Mesenchymal stem cell (in vitro differentiated cells and primary cell): Measurements from ENCODE around the gene NR4A2.

Experiments used
- DNase-seq: peaks from one replicate; pipeline ENCODE4 v3.0.0-alpha.2; 2013
- H2AFZ ChIP-seq: one replicate; pipeline ENCODE4 v1.6.1; 2013; ENCODE audit warnings: low read depth, mild to moderate bottlenecking, control low read depth, inconsistent platforms, low read length, moderate library complexity
- H2AK5ac ChIP-seq: 2 replicates; pipeline ENCODE4 v1.6.1; 2013; ENCODE audit warnings: low read length, moderate library complexity, mild to moderate bottlenecking, inconsistent platforms; ENCODE audit not compliant: severe bottlenecking
- H2BK120ac ChIP-seq: one replicate; pipeline ENCODE4 v1.6.1; 2013; ENCODE audit warnings: low read depth, mild to moderate bottlenecking, inconsistent platforms, low read length, moderate library complexity
- H2BK12ac ChIP-seq, 2 experiments: one replicate each; pipeline ENCODE4 v1.6.1; 2013; ENCODE audit warnings: inconsistent platforms in 2 of 2, low read length in 2 of 2, mild to moderate bottlenecking in 2 of 2, moderate library complexity in 2 of 2, control low read depth in 1 of 2
- H2BK15ac ChIP-seq: one replicate; pipeline ENCODE4 v1.6.1; 2013; ENCODE audit warnings: mild to moderate bottlenecking, low read depth, inconsistent platforms; ENCODE audit not compliant: poor library complexity, severe bottlenecking
- H2BK5ac ChIP-seq: 2 replicates; pipeline ENCODE4 v1.6.1; 2013; ENCODE audit warnings: low read depth, mild to moderate bottlenecking, low read length, control low read depth, inconsistent platforms; ENCODE audit not compliant: poor library complexity, severe bottlenecking
- H3K14ac ChIP-seq, 2 experiments: one replicate each; pipeline ENCODE4 v1.6.1; 2013; ENCODE audit warnings: inconsistent platforms in 2 of 2, low read length in 2 of 2, control low read depth in 1 of 2, mild to moderate bottlenecking in 1 of 2, moderate library complexity in 1 of 2
- H3K18ac ChIP-seq, 2 experiments: one replicate each; pipeline ENCODE4 v1.6.1; 2013; ENCODE audit warnings: inconsistent platforms in 2 of 2, low read length in 2 of 2, control low read depth in 1 of 2, low read depth in 1 of 2, mild to moderate bottlenecking in 1 of 2
- H3K23ac ChIP-seq, 2 experiments: one replicate each; pipeline ENCODE4 v1.6.1; 2013; ENCODE audit warnings: inconsistent platforms in 2 of 2, low read length in 2 of 2, mild to moderate bottlenecking in 2 of 2, moderate library complexity in 2 of 2, control low read depth in 1 of 2
- H3K27ac ChIP-seq: 2 replicates; pipeline ENCODE4 v1.5.1; 2013; ENCODE audit warnings: mild to moderate bottlenecking, moderate library complexity, low read length, control low read depth, inconsistent platforms; ENCODE audit not compliant: poor library complexity, severe bottlenecking
- H3K27me3 ChIP-seq, 2 experiments: 2 replicates each; pipeline versions ENCODE4 v1.6.1 to v1.7.0; 2013; ENCODE audit warnings: low read length in 2 of 2, mild to moderate bottlenecking in 2 of 2, moderate library complexity in 2 of 2, control low read depth in 1 of 2, inconsistent platforms in 1 of 2; ENCODE audit not compliant: control insufficient read depth in 1 of 2, insufficient read depth in 1 of 2
- H3K36me3 ChIP-seq, 2 experiments: 2 replicates each; pipeline versions ENCODE4 v1.6.1 to v1.7.0; 2013; ENCODE audit warnings: low read length in 2 of 2, control low read depth in 1 of 2, inconsistent platforms in 1 of 2, low read depth in 1 of 2, mild to moderate bottlenecking in 1 of 2; ENCODE audit not compliant: insufficient read depth in 2 of 2, control insufficient read depth in 1 of 2
- H3K4ac ChIP-seq, 2 experiments: one replicate each; pipeline ENCODE4 v1.6.1; 2013; ENCODE audit warnings: inconsistent platforms in 2 of 2, low read length in 2 of 2, mild to moderate bottlenecking in 2 of 2, moderate library complexity in 2 of 2, control low read depth in 1 of 2, low read depth in 1 of 2
- H3K4me1 ChIP-seq: 2 replicates; pipeline ENCODE4 v1.6.1; 2013; ENCODE audit warnings: low read depth, low read length, control low read depth; ENCODE audit not compliant: control insufficient read depth, insufficient read depth
- H3K4me2 ChIP-seq: 2 replicates; pipeline ENCODE4 v1.6.1; 2013; ENCODE audit warnings: low read length, mild to moderate bottlenecking, inconsistent platforms; ENCODE audit not compliant: poor library complexity, severe bottlenecking
- H3K4me3 ChIP-seq, 2 experiments: 2 replicates each; pipeline versions ENCODE4 v1.5.1 to v1.7.0; 2013; ENCODE audit warnings: low read length in 2 of 2, mild to moderate bottlenecking in 2 of 2, control low read depth in 1 of 2, low read depth in 1 of 2; ENCODE audit not compliant: insufficient read depth in 1 of 2
- H3K79me1 ChIP-seq: replicated peaks from 2 replicates; pipeline ENCODE4 v1.6.1; 2013; ENCODE audit warnings: mild to moderate bottlenecking, control low read depth, low read length, inconsistent platforms; ENCODE audit not compliant: poor library complexity, severe bottlenecking
- H3K9ac ChIP-seq: 2 replicates; pipeline ENCODE4 v1.7.0; 2013; ENCODE audit warnings: mild to moderate bottlenecking, low read length, moderate library complexity
- H3K9me3 ChIP-seq: 2 replicates; pipeline ENCODE4 v1.7.0; 2013; ENCODE audit warnings: mild to moderate bottlenecking, low read length; ENCODE audit not compliant: control insufficient read depth
- H4K8ac ChIP-seq: one replicate; pipeline ENCODE4 v1.6.1; 2013; ENCODE audit warnings: inconsistent platforms, mild to moderate bottlenecking, low read length, moderate library complexity
- H4K91ac ChIP-seq: one replicate; pipeline ENCODE4 v1.6.1; 2013; ENCODE audit warnings: mild to moderate bottlenecking, low read length, inconsistent platforms
- WGBS: methylation state at CpG from one replicate; pipeline ENCODE4 v1.1.7; 2013; ENCODE audit warnings: mixed read lengths; 5-methylcytosine and 5-hydroxymethylcytosine counted together

The NR4A2 gene

GRCh38 chr2:156325688-156326525 is 6.6 kb downstream of the NR4A2 start:
- H3K36me3 ChIP-seq, result peaks cover 4 to 6% of the 10 kb centered on the region in 2 experiments

DNA sequence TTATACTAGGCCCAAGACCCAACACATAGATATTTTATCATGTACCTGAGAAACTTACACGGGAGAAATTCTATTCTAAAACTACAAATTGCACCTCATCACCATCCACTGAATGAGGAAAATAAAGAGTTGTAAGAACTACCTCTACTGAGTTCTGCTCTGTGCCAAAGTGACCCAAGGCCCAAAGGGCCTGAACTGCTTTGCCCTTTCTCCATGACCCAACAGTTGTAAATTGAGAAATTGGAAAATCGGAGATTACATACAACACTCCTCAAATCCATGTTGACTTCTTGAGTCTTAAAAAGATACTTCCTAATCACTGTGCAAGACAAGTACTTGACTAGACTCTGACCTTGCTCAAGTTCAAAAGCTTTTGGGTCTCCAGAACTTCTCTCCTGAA is 8.8 kb downstream of the NR4A2 start:
- Histone ChIP-seq H3K4me2 (no peak overlapping the region), H2BK15ac (no peak overlapping the region), H3K4ac (no peak overlapping the region), H3K27ac (no peak overlapping the region), H3K14ac (no peak overlapping the region), H4K91ac (no peak overlapping the region), H3K27me3 (peaks cover 27 to 83% of the 10 kb centered on the region in 2 experiments), H2BK120ac (no peak overlapping the region), H3K4me1 (peaks cover 20% of the 10 kb centered on the region), H3K36me3 (peaks cover 0 to 6% of the 10 kb centered on the region in 2 experiments), H3K9me3 (no peaks in the 10 kb centered on the region), H3K18ac (no peak overlapping the region), H3K79me1 (no peaks in the 10 kb centered on the region), H3K23ac (no peak overlapping the region), H2AK5ac (no peak overlapping the region), H2BK5ac (no peak overlapping the region), H3K4me3 (no peak overlapping the region), H3K9ac (no peak overlapping the region), H2AFZ (no peak overlapping the region), H4K8ac (no peak overlapping the region), H2BK12ac (no peak overlapping the region)
- peak; percentile 26 for DNase-seq
- 50% methylated on average over 2 of the region's 2 CpGs for WGBS

More at GRCh38 chr2:156325688-156326525, 6.6 kb downstream of the NR4A2 start:
- H4K8ac ChIP-seq, result no peak overlapping the region
- H2AFZ ChIP-seq, result no peak overlapping the region
- no peak overlapping the region for H3K27ac ChIP-seq
- no peak overlapping the region for H2BK5ac ChIP-seq
- WGBS, result 30% methylated on average over 9 of the region's 12 CpGs
- H3K4me2 ChIP-seq, result no peak overlapping the region
- no peak overlapping the region for H3K14ac ChIP-seq
- no peak overlapping the region for H3K4me3 ChIP-seq
- peaks cover 17% of the 10 kb centered on the region for H3K4me1 ChIP-seq
- H2BK120ac ChIP-seq, result no peak overlapping the region
- no peak overlapping the region for H3K18ac ChIP-seq
- H2BK15ac ChIP-seq, result no peak overlapping the region
- peaks cover 27 to 86% of the 10 kb centered on the region in 2 experiments for H3K27me3 ChIP-seq
- H3K23ac ChIP-seq, result no peak overlapping the region
- H3K79me1 ChIP-seq, result no peaks in the 10 kb centered on the region
- H3K9ac ChIP-seq, result no peak overlapping the region
- H4K91ac ChIP-seq, result no peak overlapping the region
- no peak overlapping the region for H2AK5ac ChIP-seq
- H2BK12ac ChIP-seq, result no peak overlapping the region
- no peak overlapping the region for H3K4ac ChIP-seq
- no peak for DNase-seq
- no peaks in the 10 kb centered on the region for H3K9me3 ChIP-seq

GRCh38 chr2:156322686-156323231 is 9.8 kb downstream of the NR4A2 start:
- DNase-seq, result peak; percentile 35
- 4% methylated on average over 23 of the region's 26 CpGs for WGBS
- H3K79me1 ChIP-seq, result no peaks in the 10 kb centered on the region
- no peak overlapping the region for H2BK15ac ChIP-seq
- H3K4me1 ChIP-seq, result peaks cover 20% of the 10 kb centered on the region
- no peak overlapping the region for H3K27ac ChIP-seq
- peaks cover 0 to 6% of the 10 kb centered on the region in 2 experiments for H3K36me3 ChIP-seq
- H2AFZ ChIP-seq, result no peak overlapping the region
- H3K14ac ChIP-seq, result no peak overlapping the region
- H3K9ac ChIP-seq, result no peak overlapping the region
- H3K9me3 ChIP-seq, result no peaks in the 10 kb centered on the region
- no peak overlapping the region for H3K4ac ChIP-seq
- peaks cover 27 to 83% of the 10 kb centered on the region in 2 experiments for H3K27me3 ChIP-seq
- peak overlapping the region; percentile 63 for H3K4me2 ChIP-seq
- H4K91ac ChIP-seq, result no peak overlapping the region
- no peak overlapping the region for H2BK5ac ChIP-seq
- H2AK5ac ChIP-seq, result no peak overlapping the region
- H3K18ac ChIP-seq, result no peak overlapping the region
- no peak overlapping the region for H2BK120ac ChIP-seq
- no peak overlapping the region for H4K8ac ChIP-seq
- no peak overlapping the region for H2BK12ac ChIP-seq
- peak overlapping the region in 1 of 2 experiments; percentile 78 for H3K4me3 ChIP-seq
- H3K23ac ChIP-seq, result no peak overlapping the region

DNA sequence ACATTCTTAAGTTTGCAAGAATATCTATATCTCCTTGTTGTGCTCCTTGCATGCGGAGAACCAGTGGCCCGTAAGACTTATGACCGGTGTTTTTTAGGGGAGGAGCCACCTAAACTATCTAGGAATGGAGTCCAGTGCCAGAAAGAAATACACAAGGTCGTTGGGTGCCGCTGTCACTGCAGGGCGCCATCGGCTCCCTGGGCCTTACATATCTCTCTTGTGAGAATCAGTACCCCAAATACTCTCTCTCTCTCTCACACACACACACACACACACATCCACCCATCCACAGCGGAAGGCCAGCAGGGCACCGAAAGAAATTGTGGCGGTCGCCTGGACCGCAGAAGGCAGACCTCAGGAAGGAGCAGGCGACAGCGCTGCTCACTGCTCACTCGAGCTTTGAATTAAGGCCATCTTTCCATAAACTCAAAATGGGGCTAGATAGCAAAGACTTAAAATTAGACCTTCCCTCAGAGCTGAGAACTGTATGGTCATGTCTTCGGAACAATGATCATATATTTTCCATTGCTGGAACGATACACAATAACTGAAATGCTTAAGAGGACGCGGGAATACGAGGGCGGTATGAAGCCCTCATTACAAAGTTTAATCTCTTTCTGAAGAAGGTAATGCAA is 10.4 kb downstream of the NR4A2 start:
- no peak overlapping the region for H2BK5ac ChIP-seq
- H2AK5ac ChIP-seq, result no peak overlapping the region
- H3K18ac ChIP-seq, result no peak overlapping the region
- H4K8ac ChIP-seq, result no peak overlapping the region
- H2AFZ ChIP-seq, result no peak overlapping the region
- peaks cover 27 to 83% of the 10 kb centered on the region in 2 experiments for H3K27me3 ChIP-seq
- H3K27ac ChIP-seq, result no peak overlapping the region
- H3K9ac ChIP-seq, result no peak overlapping the region
- H3K14ac ChIP-seq, result no peak overlapping the region
- H3K79me1 ChIP-seq, result no peaks in the 10 kb centered on the region
- no peaks in the 10 kb centered on the region for H3K9me3 ChIP-seq
- H3K36me3 ChIP-seq, result peaks cover 0 to 6% of the 10 kb centered on the region in 2 experiments
- H2BK120ac ChIP-seq, result no peak overlapping the region
- no peak overlapping the region for H3K4ac ChIP-seq
- no peak overlapping the region for H3K23ac ChIP-seq
- no peak overlapping the region for H4K91ac ChIP-seq
- H3K4me3 ChIP-seq, result peak overlapping the region in 1 of 2 experiments; percentile 78
- no peak overlapping the region for H2BK12ac ChIP-seq
- no peak overlapping the region for H2BK15ac ChIP-seq
- H3K4me2 ChIP-seq, result peak overlapping the region; percentile 3
- WGBS, result 11% methylated on average over 21 of the region's 21 CpGs
- peak; percentile 31 for DNase-seq
- peaks cover 20% of the 10 kb centered on the region for H3K4me1 ChIP-seq
